SK-N-SH (cell line): ENCODE results near the gene MAMDC2. TPM values are rescaled to one million over a fixed set of nuclear protein-coding genes. Genes with fewer than 3 reads are reported as not detected.

ENCODE experiments used
- CTCF ChIA-PET: fragments of 300-600, 350-600 bp; formaldehyde crosslinking; extraction: SDS; loops from one replicate; lab custom pipeline; 2021; lab: Yijun Ruan, JAX
- POLR2A ChIA-PET: fragments of 350-600 bp; sonication (Branson Sonifier 250); formaldehyde crosslinking; extraction: SDS; loops from one replicate; lab custom pipeline; 2020; ENCODE audit warnings: antibody characterized with exemption, inconsistent platforms; lab: Yijun Ruan, JAX
- DNase-seq: peaks from one replicate; pipeline ENCODE4 v3.0.0; 2012
- H2AFZ ChIP-seq: fragments of 200-600 bp; sonication (generic); 2 replicates; pipeline ENCODE4 v1.8.1; 2016; ENCODE audit warnings: antibody characterized with exemption, mild to moderate bottlenecking, low read depth
- H3F3A ChIP-seq: fragments of 200-600 bp; sonication (generic); replicated peaks from 2 replicates; pipeline ENCODE3; 2016; ENCODE audit warnings: antibody characterized with exemption, mild to moderate bottlenecking; ENCODE audit not compliant: insufficient read depth
- H3K27ac ChIP-seq, 2 experiments: fragments of 200-500 bp in 1 of 2; fragments of 200-600 bp in 1 of 2; sonication (Bioruptor generic) in 1 of 2; sonication (generic), shearing (Covaris generic) in 1 of 2; 2 replicates each; pipeline versions ENCODE4 v1.5.1 to v1.6.1; 2014 to 2016; ENCODE audit warnings: low read depth in 2 of 2, inconsistent platforms in 1 of 2, low read length in 1 of 2, mild to moderate bottlenecking in 1 of 2, mixed read lengths in 1 of 2
- H3K27me3 ChIP-seq: fragments of 200-600 bp; sonication (generic), shearing (Covaris generic); 2 replicates; pipeline ENCODE4 v1.6.1; 2016; ENCODE audit warnings: mixed run types; ENCODE audit not compliant: insufficient read depth
- H3K36me3 ChIP-seq, 2 experiments: fragments of 200-500 bp in 1 of 2; fragments of 200-600 bp in 1 of 2; sonication (Bioruptor generic) in 1 of 2; sonication (generic) in 1 of 2; replicated peaks in 1 of 2; 2 replicates each; pipeline versions ENCODE3 to v1.5.1; 2014 to 2016; ENCODE audit warnings: low read length in 1 of 2, mild to moderate bottlenecking in 1 of 2; ENCODE audit not compliant: insufficient read depth in 2 of 2, control insufficient read depth in 1 of 2
- H3K4me1 ChIP-seq, 2 experiments: fragments of 200-500 bp in 1 of 2; fragments of 200-600 bp in 1 of 2; sonication (Bioruptor generic) in 1 of 2; sonication (generic), shearing (Covaris generic) in 1 of 2; 2 replicates each; pipeline versions ENCODE4 v1.5.1 to v1.6.1; 2014 to 2016; ENCODE audit warnings: low read depth in 1 of 2, low read length in 1 of 2, mixed run types in 1 of 2; ENCODE audit not compliant: insufficient read depth in 2 of 2, control insufficient read depth in 1 of 2
- H3K4me2 ChIP-seq: fragments of 200-600 bp; sonication (generic), shearing (Covaris generic); 2 replicates; pipeline ENCODE4 v1.6.1; 2017; ENCODE audit warnings: mixed run types
- H3K4me3 ChIP-seq, 2 experiments: fragments of 200-500 bp in 1 of 2; fragments of 200-600 bp in 1 of 2; sonication (Bioruptor generic) in 1 of 2; sonication (generic), shearing (Covaris generic) in 1 of 2; 2 replicates each; pipeline versions ENCODE4 v1.5.1 to v1.8.1; 2014 to 2016; ENCODE audit warnings: low read depth in 2 of 2, inconsistent platforms in 1 of 2, low read length in 1 of 2, mild to moderate bottlenecking in 1 of 2, mixed read lengths in 1 of 2, moderate library complexity in 1 of 2
- H3K79me2 ChIP-seq: fragments of 200-600 bp; sonication (generic); 2 replicates; pipeline ENCODE4 v1.8.1; 2017; ENCODE audit warnings: mild to moderate bottlenecking; ENCODE audit not compliant: insufficient read depth
- H3K9ac ChIP-seq: fragments of 200-600 bp; sonication (generic); 2 replicates; pipeline ENCODE4 v1.6.1; 2017; ENCODE audit warnings: mixed run types
- H3K9me2 ChIP-seq: fragments of 200-600 bp; sonication (generic); 2 replicates; pipeline ENCODE4 v1.6.1; 2017; ENCODE audit warnings: mixed run types
- H3K9me3 ChIP-seq: fragments of 200-600 bp; sonication (generic); 2 replicates; pipeline ENCODE4 v1.6.1; 2017; ENCODE audit warnings: mixed run types, mild to moderate bottlenecking, moderate library complexity
- H4K20me1 ChIP-seq: fragments of 200-600 bp; sonication (generic); 2 replicates; pipeline ENCODE4 v1.6.1; 2017; ENCODE audit warnings: mild to moderate bottlenecking, mixed run types; ENCODE audit not compliant: insufficient read depth
- CTCF ChIP-seq: fragments of 200-600 bp; sonication (generic); IDR thresholded peaks from 2 replicates; pipeline ENCODE4 v1.6.1; 2017; ENCODE audit warnings: antibody characterized with exemption, mild to moderate bottlenecking, moderate library complexity
- ELF1 ChIP-seq: IDR thresholded peaks from 2 replicates; pipeline ENCODE4 v1.4.0; 2012
- FOXM1 ChIP-seq: IDR thresholded peaks from 2 replicates; pipeline ENCODE4 v1.4.0; 2012; ENCODE audit warnings: low read depth, mild to moderate bottlenecking
- GATA2 ChIP-seq: sonication (generic); formaldehyde crosslinking; IDR thresholded peaks from 2 replicates; pipeline ENCODE4 v1.5.0; 2020; ENCODE audit warnings: mild to moderate bottlenecking, missing genetic modification reagents
- MEF2A ChIP-seq: IDR thresholded peaks from 2 replicates; pipeline ENCODE4 v1.4.0; 2012; ENCODE audit warnings: low read depth, borderline replicate concordance
- MXI1 ChIP-seq: IDR thresholded peaks from 2 replicates; pipeline ENCODE4 v1.6.1; 2012; ENCODE audit warnings: mild to moderate bottlenecking, low read depth, low read length, improper control_type of control experiment
- NFIC ChIP-seq: IDR thresholded peaks from 2 replicates; pipeline ENCODE4 v1.4.0; 2012; ENCODE audit warnings: borderline replicate concordance
- NRF1 ChIP-seq: IDR thresholded peaks from 2 replicates; pipeline ENCODE4 v1.6.1; 2012; ENCODE audit warnings: low read depth, mild to moderate bottlenecking, low read length
- PBX3 ChIP-seq: IDR thresholded peaks from 2 replicates; pipeline ENCODE4; 2012
- POLR2AphosphoS5 ChIP-seq: IDR thresholded peaks from 2 replicates; pipeline ENCODE4 v1.6.1; 2012; ENCODE audit warnings: low read depth, low read length
- RAD21 ChIP-seq: IDR thresholded peaks from 2 replicates; pipeline ENCODE4 v1.6.1; 2012; ENCODE audit warnings: mild to moderate bottlenecking, low read length
- RCOR1 ChIP-seq: fragments of 150-350 bp; IDR thresholded peaks from 2 replicates; pipeline ENCODE4 v1.6.1; 2017; ENCODE audit warnings: antibody characterized with exemption, low read length
- RFX5 ChIP-seq: IDR thresholded peaks from 2 replicates; pipeline ENCODE4 v1.6.1; 2012; ENCODE audit warnings: mild to moderate bottlenecking, improper control_type of control experiment, low read length
- RXRA ChIP-seq: IDR thresholded peaks from 2 replicates; pipeline ENCODE4 v1.4.0; 2012; ENCODE audit warnings: low read depth, mild to moderate bottlenecking, borderline replicate concordance
- SMC3 ChIP-seq: IDR thresholded peaks from 2 replicates; pipeline ENCODE4 v1.6.1; 2012; ENCODE audit warnings: low read depth, low read length, improper control_type of control experiment
- TAF1 ChIP-seq: IDR thresholded peaks from 2 replicates; pipeline ENCODE4 v1.6.1; 2012; ENCODE audit warnings: low read depth, mild to moderate bottlenecking, low read length, moderate library complexity, borderline replicate concordance
- TCF12 ChIP-seq: IDR thresholded peaks from 2 replicates; pipeline ENCODE4 v1.4.0; 2012
- YY1 ChIP-seq: IDR thresholded peaks from 2 replicates; pipeline ENCODE4 v1.4.0; 2012; ENCODE audit warnings: low read depth, mild to moderate bottlenecking
- WGBS: methylation state at CpG from one replicate; pipeline ENCODE4 v1.1.6; 2017; ENCODE audit warnings: low lambda C conversion rate; 5-methylcytosine and 5-hydroxymethylcytosine counted together
- polyA plus RNA-seq, 3 experiments: library from polyadenylated mRNA; depleted of rRNA; stranded (reverse); fragments of >200 nt; gene quantifications; 2 replicates each; pipeline ENCODE4 v1.2.3, GENCODE V29; 2012

Gene MAMDC2
- polyA plus RNA-seq, 1 of the 3 experiments (the other 2 are of a cell fraction) = not detected

GRCh38 chr9:70228611-70229010 lies 185.0 kb downstream of the MAMDC2 start (continued):
- no peak for TF ChIP-seq POLR2AphosphoS5
- TF ChIP-seq MXI1 = no peak
- TF ChIP-seq, all 33 proteins: peak for 0

- ChIA-PET POLR2A (no interaction called here), CTCF (interaction anchor here (1.0 to 3.5 kb wide), 12 partner anchors 27 to 561 kb away, joined by 3 to 28 read pairs (median 6); no protein-coding TSS in a partner anchor)
Measured at GRCh38 chr9:70229026-70229425, 185.4 kb downstream of the MAMDC2 start.

GRCh38 chr9:70229579-70229978 lies 185.9 kb downstream of the MAMDC2 start:
- Histone ChIP-seq H3K4me2 (no peak overlapping the region), H4K20me1 (no peaks in the 10 kb centered on the region), H3K27ac (no peak overlapping the region; a peak in 1 of 4 replicates), H3K36me3 (peaks cover 0 to 4% of the 10 kb centered on the region in 2 experiments), H3K27me3 (no peaks in the 10 kb centered on the region), H3K79me2 (no peaks in the 10 kb centered on the region), H3F3A (no peaks in the 10 kb centered on the region), H3K9me2 (no peaks in the 10 kb centered on the region), H3K9me3 (no peaks in the 10 kb centered on the region), H3K4me3 (no peak overlapping the region), H3K9ac (peak overlapping the region; percentile 4; the same call in 1 of the 2 replicates), H2AFZ (no peak overlapping the region; the same call in 1 of the 2 replicates), H3K4me1 (no peaks in the 10 kb centered on the region)
- no peak for DNase-seq
- ChIA-PET POLR2A (no interaction called here), CTCF (interaction anchor here (0.6 to 3.5 kb wide), 24 partner anchors 11 to 562 kb away, joined by 3 to 28 read pairs (median 4); no protein-coding TSS in a partner anchor)
- 19% methylated on average over 3 of the region's 3 CpGs for WGBS
- TF ChIP-seq ELF1 (no peak), RAD21 (peak; percentile 70), CTCF (peak; percentile 67), SMC3 (peak; percentile 34)

More at GRCh38 chr9:70229026-70229425, 185.4 kb downstream of the MAMDC2 start:
- no peaks in the 10 kb centered on the region for H3K9me2 ChIP-seq
- no peaks in the 10 kb centered on the region for H3K27me3 ChIP-seq
- no peaks in the 10 kb centered on the region for H3F3A ChIP-seq
- peak overlapping the region; percentile 4; the same call in 1 of the 2 replicates for H3K9ac ChIP-seq
- no peak for DNase-seq
- H3K4me2 ChIP-seq = no peak overlapping the region
- TF ChIP-seq YY1 (no peak), PBX3 (no peak), NRF1 (no peak), NFIC (no peak), RXRA (no peak), TCF12 (no peak), TAF1 (no peak), ELF1 (no peak), RFX5 (no peak), GATA2 (no peak), RCOR1 (no peak), MEF2A (no peak), SMC3 (no peak), FOXM1 (no peak)
- WGBS = 87% methylated on average over 4 of the region's 4 CpGs
- no peaks in the 10 kb centered on the region for H4K20me1 ChIP-seq
- no peaks in the 10 kb centered on the region for H3K4me1 ChIP-seq
- H3K27ac ChIP-seq = no peak overlapping the region; a peak in 1 of 4 replicates
- no peaks in the 10 kb centered on the region for H3K79me2 ChIP-seq
- H3K36me3 ChIP-seq = peaks cover 0 to 4% of the 10 kb centered on the region in 2 experiments
- H2AFZ ChIP-seq = no peak overlapping the region; the same call in 1 of the 2 replicates
- no peak overlapping the region for H3K4me3 ChIP-seq
- no peaks in the 10 kb centered on the region for H3K9me3 ChIP-seq
